NOMO-1 treated with DMSO at 0.1 percent for 48 hours (cell line): ENCODE results near the gene THADA.
"Not testable (repeated sequence)": the region's sequence is repeated elsewhere in the genome, so short reads cannot be mapped to it uniquely, and the experiment has no call there.

Experiments
- DNase-seq: peaks from one replicate; lab custom pipeline; 2025; ENCODE audit not compliant: unreplicated experiment; lab: John Stamatoyannopoulos, UW

The THADA gene

GRCh38 chr2:43193652-43194120, 402.2 kb downstream of the THADA start:
- no peak for DNase-seq

GRCh38 chr2:43192744-43193651, 402.8 kb downstream of the THADA start:
- DNase-seq = no peak

- DNase-seq = no peak
Measured at GRCh38 chr2:43191947-43192516, 403.8 kb downstream of the THADA start.

GRCh38 chr2:43190311-43191052, 405.4 kb downstream of the THADA start:
- no peak for DNase-seq

GRCh38 chr2:43189861-43190260, 406.0 kb downstream of the THADA start:
- not testable (repeated sequence) for DNase-seq

- DNase-seq = no peak
Measured at GRCh38 chr2:43188561-43189386, 407.1 kb downstream of the THADA start.

GRCh38 chr2:43186679-43187374, 409.0 kb downstream of the THADA start:
- DNase-seq = no peak

- no peak for DNase-seq
Measured at GRCh38 chr2:43186321-43186678, 409.5 kb downstream of the THADA start.

GRCh38 chr2:43185146-43185545, 410.7 kb downstream of the THADA start:
- no peak for DNase-seq

- no peak for DNase-seq
Measured at GRCh38 chr2:43184339-43184895, 411.4 kb downstream of the THADA start.

- no peak for DNase-seq
Measured at GRCh38 chr2:43183743-43184142, 412.1 kb downstream of the THADA start.

- DNase-seq = no peak
Measured at GRCh38 chr2:43180897-43181296, 414.9 kb downstream of the THADA start.
